Liver (tissue), 3 donors: ENCODE data around the gene TUBB6.

Experiments used
- EGR1 ChIP-seq, 2 donors: IDR thresholded peaks; 2 replicates each; pipeline ENCODE4 v1.6.1; 2016 to 2018; ENCODE audit warnings: antibody characterized with exemption in 2 of 2, low read depth in 2 of 2
- TAF1 ChIP-seq: conservative IDR thresholded peaks from 2 replicates; pipeline ENCODE4 v1.6.1; 2016; ENCODE audit warnings: antibody characterized with exemption, mild to moderate bottlenecking
- TF ChIP-seq, protein P1 (sequence below): fragments of 150-350 bp; IDR thresholded peaks from 2 replicates; pipeline ENCODE4 v1.5.1; 2017; ENCODE audit warnings: improper control_type of control experiment, low read depth, low read length; ENCODE audit not compliant: missing input control
- donor health status: healthy.
- donor health status: healthy.

DNA sequence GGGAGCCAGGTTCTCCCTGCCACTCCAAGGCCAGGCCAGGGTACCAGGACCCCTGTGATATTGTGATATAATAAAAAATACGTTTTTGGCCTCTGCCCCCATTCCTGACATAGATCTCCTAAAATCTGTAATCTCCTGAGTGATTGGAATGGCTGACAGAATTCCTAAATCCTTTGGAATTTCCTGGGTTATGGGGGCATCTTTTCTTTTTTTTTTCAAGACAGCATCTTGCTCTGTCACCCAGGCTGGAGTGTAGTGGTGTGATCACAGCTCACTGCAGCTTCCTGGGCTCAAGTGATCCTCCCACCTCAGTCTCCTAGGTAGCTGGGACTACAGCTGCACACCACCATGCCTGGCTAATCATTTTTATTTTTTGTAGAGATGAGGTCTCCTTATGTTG, 26.2 kb upstream of the TUBB6 start:
- TF ChIP-seq, protein P1, sequence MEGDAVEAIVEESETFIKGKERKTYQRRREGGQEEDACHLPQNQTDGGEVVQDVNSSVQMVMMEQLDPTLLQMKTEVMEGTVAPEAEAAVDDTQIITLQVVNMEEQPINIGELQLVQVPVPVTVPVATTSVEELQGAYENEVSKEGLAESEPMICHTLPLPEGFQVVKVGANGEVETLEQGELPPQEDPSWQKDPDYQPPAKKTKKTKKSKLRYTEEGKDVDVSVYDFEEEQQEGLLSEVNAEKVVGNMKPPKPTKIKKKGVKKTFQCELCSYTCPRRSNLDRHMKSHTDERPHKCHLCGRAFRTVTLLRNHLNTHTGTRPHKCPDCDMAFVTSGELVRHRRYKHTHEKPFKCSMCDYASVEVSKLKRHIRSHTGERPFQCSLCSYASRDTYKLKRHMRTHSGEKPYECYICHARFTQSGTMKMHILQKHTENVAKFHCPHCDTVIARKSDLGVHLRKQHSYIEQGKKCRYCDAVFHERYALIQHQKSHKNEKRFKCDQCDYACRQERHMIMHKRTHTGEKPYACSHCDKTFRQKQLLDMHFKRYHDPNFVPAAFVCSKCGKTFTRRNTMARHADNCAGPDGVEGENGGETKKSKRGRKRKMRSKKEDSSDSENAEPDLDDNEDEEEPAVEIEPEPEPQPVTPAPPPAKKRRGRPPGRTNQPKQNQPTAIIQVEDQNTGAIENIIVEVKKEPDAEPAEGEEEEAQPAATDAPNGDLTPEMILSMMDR = no peak
- TF ChIP-seq TAF1 (no peak), EGR1 (IDR thresholded peaks at IDR 0.05; ENCODE audit: low read depth in 2 of 2) (no peak)
